ENCODE data around the gene SMYD3. TPM values are rescaled to one million over a fixed set of nuclear protein-coding genes. Genes with fewer than 3 reads are reported as not detected.

SMYD3 gene
- total and polyA plus RNA-seq, 10 of the 15 experiments (the other 5 are each of a cell fraction or from before 2014, with no cell fraction given): 18.3 to 54.0 (median 24.8) TPM

DNA sequence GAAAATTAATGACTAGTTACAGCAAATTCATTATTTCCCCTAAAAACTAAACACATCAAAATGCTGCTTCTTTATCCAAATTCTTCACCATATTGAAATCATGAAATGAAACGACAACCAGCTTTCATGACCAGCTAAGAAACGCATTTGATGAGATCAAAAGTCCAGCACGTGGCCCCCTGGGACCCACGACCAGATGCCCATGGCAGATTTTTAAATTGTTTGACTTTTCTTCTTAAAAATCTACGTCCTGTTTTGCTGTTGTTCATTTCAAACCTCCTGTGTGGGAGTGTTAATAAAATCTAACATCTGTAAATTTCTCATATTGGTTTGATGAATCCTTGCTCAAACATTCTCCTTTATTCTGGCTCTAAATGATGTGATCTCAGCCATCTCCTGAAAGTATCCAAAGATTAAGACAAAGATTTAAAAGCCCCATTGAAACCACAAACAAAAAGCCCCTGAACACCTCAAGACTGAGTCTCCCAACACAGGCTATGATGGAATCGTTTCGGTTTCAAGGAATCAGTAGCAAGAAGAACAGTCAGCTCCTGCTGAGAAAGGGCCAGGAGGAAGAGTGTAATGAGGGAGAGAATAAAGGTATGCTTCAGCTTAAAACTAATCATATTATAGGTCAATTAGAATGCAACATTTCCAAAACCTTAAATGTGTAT lies 523.6 kb downstream of the SMYD3 start (continued):
- TF ChIP-seq BACH1 (IDR thresholded peaks at IDR 0.05; ENCODE audit: borderline replicate concordance): no peak
- TF ChIP-seq BMI1 (IDR thresholded peaks at IDR 0.05; ENCODE audit: borderline replicate concordance): no peak

DNA sequence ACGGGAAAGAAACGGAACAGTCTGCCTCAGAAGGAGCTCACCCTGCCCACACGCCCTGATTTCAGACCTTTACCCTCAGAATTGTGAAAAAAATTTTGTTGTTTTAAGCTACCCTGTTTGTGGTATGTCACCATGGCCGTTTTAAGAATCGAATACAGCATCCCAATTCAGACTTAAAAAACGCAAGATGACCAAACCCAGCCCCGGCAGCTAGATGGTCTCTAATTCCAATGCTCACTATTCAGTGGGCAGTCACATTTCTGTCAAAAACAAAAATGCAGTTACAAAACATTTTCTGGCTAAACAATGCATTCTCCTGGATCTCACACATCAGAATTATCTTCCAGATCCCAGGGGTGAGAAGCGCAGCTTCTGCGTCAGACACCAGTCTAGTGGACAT lies 527.5 kb downstream of the SMYD3 start:
- Histone ChIP-seq H3K4me2 (ENCODE audit: control insufficient read depth, insufficient read depth) (no peak overlapping the region), H3K4me1 (ENCODE audit: control insufficient read depth, insufficient read depth, low read length) (peaks cover 5% of the 10 kb centered on the region), H3K9me3 (replicated peaks; ENCODE audit: control insufficient read depth, insufficient read depth, low read length) (no peaks in the 10 kb centered on the region), H3K4me3 (no peak overlapping the region), H3K27ac (ENCODE audit: control insufficient read depth, insufficient read depth) (no peak overlapping the region), H3K27me3 (replicated peaks in 1 of 2; ENCODE audit: control insufficient read depth in 2 of 2, insufficient read depth in 2 of 2, low read length in 1 of 2) (no peaks in the 10 kb centered on the region), H3K36me3 (ENCODE audit: control insufficient read depth in 2 of 2, insufficient read depth in 2 of 2, low read length in 1 of 2) (no peaks in the 10 kb centered on the region), H3K79me2 (ENCODE audit: control insufficient read depth, insufficient read depth, low read length) (no peaks in the 10 kb centered on the region), H2AFZ (ENCODE audit: control insufficient read depth, low read depth, low read length) (no peak overlapping the region), H4K20me1 (ENCODE audit: control insufficient read depth, insufficient read depth) (no peaks in the 10 kb centered on the region), H3K9ac (ENCODE audit: control insufficient read depth, insufficient read depth, low read length) (no peak overlapping the region)
- no TSS peak for BruUV-seq (replicated peaks)
- SMC1A ChIA-PET (ENCODE audit: uncharacterized antibody, unreplicated experiment): interaction anchor here (0.8 to 3.2 kb wide), 2 partner anchors 27 to 84 kb away, joined by 3 to 9 read pairs; no protein-coding TSS in a partner anchor
- POLR2A ChIA-PET: interaction anchor here (0.9 kb wide), 1 partner anchor 22 kb away, joined by 3 read pairs; no protein-coding TSS in a partner anchor
- ATAC-seq (no peak), FAIRE-seq (no peak), DNase-seq (ENCODE audit: low read depth, low spot score) (no peak)
- RAD21 ChIA-PET (ENCODE audit: unreplicated experiment): no interaction called here
- WGBS (ENCODE audit: insufficient coverage, insufficient replicate concordance, low lambda C conversion rate, missing lambda C conversion rate): 78% methylated on average over 9 of the region's 9 CpGs
- CTCF ChIA-PET: no interaction called here
- TF ChIP-seq, protein P1, sequence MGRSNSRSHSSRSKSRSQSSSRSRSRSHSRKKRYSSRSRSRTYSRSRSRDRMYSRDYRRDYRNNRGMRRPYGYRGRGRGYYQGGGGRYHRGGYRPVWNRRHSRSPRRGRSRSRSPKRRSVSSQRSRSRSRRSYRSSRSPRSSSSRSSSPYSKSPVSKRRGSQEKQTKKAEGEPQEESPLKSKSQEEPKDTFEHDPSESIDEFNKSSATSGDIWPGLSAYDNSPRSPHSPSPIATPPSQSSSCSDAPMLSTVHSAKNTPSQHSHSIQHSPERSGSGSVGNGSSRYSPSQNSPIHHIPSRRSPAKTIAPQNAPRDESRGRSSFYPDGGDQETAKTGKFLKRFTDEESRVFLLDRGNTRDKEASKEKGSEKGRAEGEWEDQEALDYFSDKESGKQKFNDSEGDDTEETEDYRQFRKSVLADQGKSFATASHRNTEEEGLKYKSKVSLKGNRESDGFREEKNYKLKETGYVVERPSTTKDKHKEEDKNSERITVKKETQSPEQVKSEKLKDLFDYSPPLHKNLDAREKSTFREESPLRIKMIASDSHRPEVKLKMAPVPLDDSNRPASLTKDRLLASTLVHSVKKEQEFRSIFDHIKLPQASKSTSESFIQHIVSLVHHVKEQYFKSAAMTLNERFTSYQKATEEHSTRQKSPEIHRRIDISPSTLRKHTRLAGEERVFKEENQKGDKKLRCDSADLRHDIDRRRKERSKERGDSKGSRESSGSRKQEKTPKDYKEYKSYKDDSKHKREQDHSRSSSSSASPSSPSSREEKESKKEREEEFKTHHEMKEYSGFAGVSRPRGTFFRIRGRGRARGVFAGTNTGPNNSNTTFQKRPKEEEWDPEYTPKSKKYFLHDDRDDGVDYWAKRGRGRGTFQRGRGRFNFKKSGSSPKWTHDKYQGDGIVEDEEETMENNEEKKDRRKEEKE (IDR thresholded peaks at IDR 0.05): no peak
- no peak for TF ChIP-seq FOS (IDR thresholded peaks at IDR 0.05; ENCODE audit: borderline replicate concordance, extremely low read depth, insufficient read length)
- no peak for TF ChIP-seq RUNX3 (IDR thresholded peaks at IDR 0.05; ENCODE audit: low read length)
- TF ChIP-seq SMC3 (IDR thresholded peaks at IDR 0.05; ENCODE audit: borderline replicate concordance, low read length): no peak
- TF ChIP-seq CHD1 (IDR thresholded peaks at IDR 0.05; ENCODE audit: low read depth, low read length): no peak
- TF ChIP-seq NBN (IDR thresholded peaks at IDR 0.05): no peak
- no peak for TF ChIP-seq FOXM1 (IDR thresholded peaks at IDR 0.05; ENCODE audit: low read depth, low read length)
- no peak for TF ChIP-seq IKZF1 (conservative IDR thresholded peaks at IDR 0.05)
- TF ChIP-seq NRF1 (conservative IDR thresholded peaks at IDR 0.05; ENCODE audit: low read depth, low read length): no peak
- TF ChIP-seq WRNIP1 (IDR thresholded peaks at IDR 0.05; ENCODE audit: borderline replicate concordance, low read depth, low read length): no peak
- TF ChIP-seq, protein P2, sequence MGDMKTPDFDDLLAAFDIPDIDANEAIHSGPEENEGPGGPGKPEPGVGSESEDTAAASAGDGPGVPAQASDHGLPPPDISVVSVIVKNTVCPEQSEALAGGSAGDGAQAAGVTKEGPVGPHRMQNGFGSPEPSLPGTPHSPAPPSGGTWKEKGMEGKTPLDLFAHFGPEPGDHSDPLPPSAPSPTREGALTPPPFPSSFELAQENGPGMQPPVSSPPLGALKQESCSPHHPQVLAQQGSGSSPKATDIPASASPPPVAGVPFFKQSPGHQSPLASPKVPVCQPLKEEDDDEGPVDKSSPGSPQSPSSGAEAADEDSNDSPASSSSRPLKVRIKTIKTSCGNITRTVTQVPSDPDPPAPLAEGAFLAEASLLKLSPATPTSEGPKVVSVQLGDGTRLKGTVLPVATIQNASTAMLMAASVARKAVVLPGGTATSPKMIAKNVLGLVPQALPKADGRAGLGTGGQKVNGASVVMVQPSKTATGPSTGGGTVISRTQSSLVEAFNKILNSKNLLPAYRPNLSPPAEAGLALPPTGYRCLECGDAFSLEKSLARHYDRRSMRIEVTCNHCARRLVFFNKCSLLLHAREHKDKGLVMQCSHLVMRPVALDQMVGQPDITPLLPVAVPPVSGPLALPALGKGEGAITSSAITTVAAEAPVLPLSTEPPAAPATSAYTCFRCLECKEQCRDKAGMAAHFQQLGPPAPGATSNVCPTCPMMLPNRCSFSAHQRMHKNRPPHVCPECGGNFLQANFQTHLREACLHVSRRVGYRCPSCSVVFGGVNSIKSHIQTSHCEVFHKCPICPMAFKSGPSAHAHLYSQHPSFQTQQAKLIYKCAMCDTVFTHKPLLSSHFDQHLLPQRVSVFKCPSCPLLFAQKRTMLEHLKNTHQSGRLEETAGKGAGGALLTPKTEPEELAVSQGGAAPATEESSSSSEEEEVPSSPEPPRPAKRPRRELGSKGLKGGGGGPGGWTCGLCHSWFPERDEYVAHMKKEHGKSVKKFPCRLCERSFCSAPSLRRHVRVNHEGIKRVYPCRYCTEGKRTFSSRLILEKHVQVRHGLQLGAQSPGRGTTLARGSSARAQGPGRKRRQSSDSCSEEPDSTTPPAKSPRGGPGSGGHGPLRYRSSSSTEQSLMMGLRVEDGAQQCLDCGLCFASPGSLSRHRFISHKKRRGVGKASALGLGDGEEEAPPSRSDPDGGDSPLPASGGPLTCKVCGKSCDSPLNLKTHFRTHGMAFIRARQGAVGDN (IDR thresholded peaks at IDR 0.05): no peak
- TF ChIP-seq, protein P3, sequence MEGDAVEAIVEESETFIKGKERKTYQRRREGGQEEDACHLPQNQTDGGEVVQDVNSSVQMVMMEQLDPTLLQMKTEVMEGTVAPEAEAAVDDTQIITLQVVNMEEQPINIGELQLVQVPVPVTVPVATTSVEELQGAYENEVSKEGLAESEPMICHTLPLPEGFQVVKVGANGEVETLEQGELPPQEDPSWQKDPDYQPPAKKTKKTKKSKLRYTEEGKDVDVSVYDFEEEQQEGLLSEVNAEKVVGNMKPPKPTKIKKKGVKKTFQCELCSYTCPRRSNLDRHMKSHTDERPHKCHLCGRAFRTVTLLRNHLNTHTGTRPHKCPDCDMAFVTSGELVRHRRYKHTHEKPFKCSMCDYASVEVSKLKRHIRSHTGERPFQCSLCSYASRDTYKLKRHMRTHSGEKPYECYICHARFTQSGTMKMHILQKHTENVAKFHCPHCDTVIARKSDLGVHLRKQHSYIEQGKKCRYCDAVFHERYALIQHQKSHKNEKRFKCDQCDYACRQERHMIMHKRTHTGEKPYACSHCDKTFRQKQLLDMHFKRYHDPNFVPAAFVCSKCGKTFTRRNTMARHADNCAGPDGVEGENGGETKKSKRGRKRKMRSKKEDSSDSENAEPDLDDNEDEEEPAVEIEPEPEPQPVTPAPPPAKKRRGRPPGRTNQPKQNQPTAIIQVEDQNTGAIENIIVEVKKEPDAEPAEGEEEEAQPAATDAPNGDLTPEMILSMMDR (IDR thresholded peaks at IDR 0.05 in 2 of 3, conservative IDR thresholded peaks at IDR 0.05 in 1 of 3; ENCODE audit: control insufficient read depth in 2 of 3, extremely low read depth in 1 of 3, insufficient read depth in 1 of 3, low read depth in 3 of 3, low read length in 3 of 3): no peak
- in situ Hi-C loops (cut with MboI): no loop called here
- intact Hi-C loops (cut with micrococcal nuclease; ENCODE audit: unreplicated experiment): no loop called here
